Measurements from ENCODE around the gene PTPRS. TPM values are rescaled to one million over a fixed set of nuclear protein-coding genes. Genes with fewer than 3 reads are reported as not detected.
A peak's percentile ranks its signal among the peaks of the same experiment; 100 is the strongest.

PTPRS gene
- total and polyA plus RNA-seq, 2 of the 13 experiments (the other 11 are each of a cell fraction or from before 2014, with no cell fraction given) = 32.7 to 43.9 TPM

- no peak for TF ChIP-seq NPAS2 (CRISPR knock-in tag; IDR thresholded peaks at IDR 0.05; ENCODE audit: borderline replicate concordance)
- TF ChIP-seq RARA (CRISPR knock-in tag; IDR thresholded peaks at IDR 0.05) = peak; percentile 49; the same call in 1 of the 2 replicates
- no peak for TF ChIP-seq CSRNP1 (CRISPR knock-in tag; IDR thresholded peaks at IDR 0.05)
- no peak for TF ChIP-seq PHB2 (IDR thresholded peaks at IDR 0.05; ENCODE audit: partially characterized antibody)
- TF ChIP-seq, protein P1, sequence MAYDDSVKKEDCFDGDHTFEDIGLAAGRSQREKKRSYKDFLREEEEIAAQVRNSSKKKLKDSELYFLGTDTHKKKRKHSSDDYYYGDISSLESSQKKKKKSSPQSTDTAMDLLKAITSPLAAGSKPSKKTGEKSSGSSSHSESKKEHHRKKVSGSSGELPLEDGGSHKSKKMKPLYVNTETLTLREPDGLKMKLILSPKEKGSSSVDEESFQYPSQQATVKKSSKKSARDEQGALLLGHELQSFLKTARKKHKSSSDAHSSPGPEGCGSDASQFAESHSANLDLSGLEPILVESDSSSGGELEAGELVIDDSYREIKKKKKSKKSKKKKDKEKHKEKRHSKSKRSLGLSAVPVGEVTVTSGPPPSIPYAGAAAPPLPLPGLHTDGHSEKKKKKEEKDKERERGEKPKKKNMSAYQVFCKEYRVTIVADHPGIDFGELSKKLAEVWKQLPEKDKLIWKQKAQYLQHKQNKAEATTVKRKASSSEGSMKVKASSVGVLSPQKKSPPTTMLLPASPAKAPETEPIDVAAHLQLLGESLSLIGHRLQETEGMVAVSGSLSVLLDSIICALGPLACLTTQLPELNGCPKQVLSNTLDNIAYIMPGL (CRISPR knock-in tag; IDR thresholded peaks at IDR 0.05; ENCODE audit: borderline replicate concordance in 1 of 2, low read depth in 1 of 2) = peak in 1 of 2 experiments; percentile 27; a peak in 1 of 4 replicates
- no peak for TF ChIP-seq ZSCAN21 (CRISPR knock-in tag; IDR thresholded peaks at IDR 0.05; ENCODE audit: borderline replicate concordance)
- no peak for TF ChIP-seq ZNF570 (CRISPR knock-in tag; IDR thresholded peaks at IDR 0.05; ENCODE audit: borderline replicate concordance)
- TF ChIP-seq ZNF773 (CRISPR knock-in tag; IDR thresholded peaks at IDR 0.05; ENCODE audit: borderline replicate concordance) = no peak
- peak; percentile 37; the same call in 1 of the 2 replicates for TF ChIP-seq ZSCAN9 (CRISPR knock-in tag; IDR thresholded peaks at IDR 0.05; ENCODE audit: borderline replicate concordance)
- TF ChIP-seq PBX2 (CRISPR knock-in tag; IDR thresholded peaks at IDR 0.05) = no peak
- peak; percentile 52; the same call in 1 of the 2 replicates for TF ChIP-seq RCOR2 (CRISPR knock-in tag; IDR thresholded peaks at IDR 0.05)
- TF ChIP-seq MYC (CRISPR knock-in tag; IDR thresholded peaks at IDR 0.05; ENCODE audit: borderline replicate concordance) = peak; percentile 65
- TF ChIP-seq, protein P2, sequence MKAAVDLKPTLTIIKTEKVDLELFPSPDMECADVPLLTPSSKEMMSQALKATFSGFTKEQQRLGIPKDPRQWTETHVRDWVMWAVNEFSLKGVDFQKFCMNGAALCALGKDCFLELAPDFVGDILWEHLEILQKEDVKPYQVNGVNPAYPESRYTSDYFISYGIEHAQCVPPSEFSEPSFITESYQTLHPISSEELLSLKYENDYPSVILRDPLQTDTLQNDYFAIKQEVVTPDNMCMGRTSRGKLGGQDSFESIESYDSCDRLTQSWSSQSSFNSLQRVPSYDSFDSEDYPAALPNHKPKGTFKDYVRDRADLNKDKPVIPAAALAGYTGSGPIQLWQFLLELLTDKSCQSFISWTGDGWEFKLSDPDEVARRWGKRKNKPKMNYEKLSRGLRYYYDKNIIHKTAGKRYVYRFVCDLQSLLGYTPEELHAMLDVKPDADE (CRISPR knock-in tag; IDR thresholded peaks at IDR 0.05) = no peak
- peak; percentile 45; the same call in 1 of the 2 replicates for TF ChIP-seq ZNF687 (CRISPR knock-in tag; IDR thresholded peaks at IDR 0.05)
Observed at GRCh38 chr19:5343848-5344247, 3.2 kb upstream of the PTPRS start (continued).

Data from HepG2 (cell line).